NCI-H2107 treated with DMSO at 0.1 percent for 48 hours (cell line): ENCODE measurements around the gene PLXDC2.

Experiments
- DNase-seq: peaks from one replicate; lab custom pipeline; 2025; ENCODE audit not compliant: unreplicated experiment; lab: John Stamatoyannopoulos, UW

The PLXDC2 gene

DNA sequence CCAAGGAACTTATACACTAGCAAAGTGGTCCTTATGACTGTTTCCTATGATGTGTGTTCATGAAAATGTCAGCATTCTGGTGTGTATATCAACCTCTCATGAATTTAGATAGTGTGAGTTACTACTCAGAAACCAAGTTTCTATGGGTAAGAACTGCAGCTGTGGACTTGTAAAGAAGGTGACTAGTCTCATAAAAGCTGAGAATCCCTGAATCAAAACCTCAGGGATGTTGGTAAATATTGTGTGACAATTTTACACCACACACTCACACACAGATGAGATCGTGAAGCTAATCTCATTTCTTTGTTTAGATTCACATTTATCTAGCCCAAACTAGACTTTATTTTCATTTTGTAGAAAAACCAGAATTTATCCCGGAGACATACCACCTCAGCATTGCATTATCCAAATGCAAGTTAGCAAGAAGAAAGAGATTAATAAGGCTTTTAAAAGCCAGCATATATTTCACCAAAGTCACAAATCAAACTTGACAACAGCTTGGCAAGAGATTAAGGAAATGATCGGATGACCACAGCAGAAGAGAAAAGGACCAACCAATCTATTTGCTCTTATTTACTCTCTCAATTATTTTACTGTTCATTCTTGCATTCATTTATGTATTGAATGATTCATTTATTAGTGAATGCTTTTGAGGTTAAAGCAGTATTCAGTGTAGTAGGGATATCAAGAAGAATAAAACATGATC lies 92.9 kb downstream of the PLXDC2 start:
- DNase-seq = no peak

- no peak for DNase-seq
These were observed 95.7 kb downstream of the PLXDC2 start for GRCh38 chr10:19911886-19912285.

- no peak for DNase-seq
These were observed 97.8 kb downstream of the PLXDC2 start for GRCh38 chr10:19913987-19914386.

- DNase-seq = no peak
These were observed 98.9 kb downstream of the PLXDC2 start for GRCh38 chr10:19915125-19915524.

DNA sequence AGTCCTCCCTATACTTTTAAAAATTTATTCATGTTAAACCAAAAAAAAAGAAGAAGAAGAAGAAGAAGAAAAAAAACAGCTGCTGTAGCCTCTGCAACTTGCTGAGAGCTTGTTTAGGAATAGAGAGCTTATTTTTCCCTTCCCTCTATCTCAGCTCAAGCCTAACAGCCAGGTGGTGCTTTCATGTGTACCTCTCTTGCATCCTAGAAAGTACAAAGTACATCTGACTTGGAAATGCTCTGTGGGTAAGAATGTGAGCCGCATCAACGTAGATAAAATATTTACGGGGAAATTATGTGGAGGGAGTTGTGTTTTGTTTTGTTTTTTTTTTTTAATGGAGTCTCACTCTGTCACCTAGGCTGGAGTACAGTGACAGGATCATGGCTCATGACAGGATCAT lies 99.6 kb downstream of the PLXDC2 start:
- no peak for DNase-seq

GRCh38 chr10:19917751-19918478 lies 101.7 kb downstream of the PLXDC2 start:
- no peak for DNase-seq

DNA sequence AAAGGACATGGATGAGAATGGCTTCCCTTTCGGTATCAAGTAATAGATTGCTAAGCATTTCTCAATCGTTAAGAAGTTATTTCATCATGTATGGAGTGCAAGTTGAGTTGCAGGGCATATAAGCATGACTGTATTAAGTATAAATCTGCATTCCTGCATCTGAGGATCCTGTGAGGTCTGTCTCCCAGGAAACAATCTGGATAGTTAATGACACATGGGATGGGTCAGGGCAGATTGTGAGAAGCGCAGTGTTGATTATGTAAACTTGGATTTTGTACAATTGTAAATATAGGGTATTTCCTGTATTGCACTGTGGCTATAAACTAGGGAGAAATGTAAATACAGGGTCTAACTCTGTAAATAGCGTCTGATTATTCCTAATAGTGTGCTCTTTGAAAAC lies 102.6 kb downstream of the PLXDC2 start:
- DNase-seq = no peak

GRCh38 chr10:19919671-19920070 lies 103.4 kb downstream of the PLXDC2 start:
- no peak for DNase-seq

GRCh38 chr10:19920075-19920726 lies 104.0 kb downstream of the PLXDC2 start:
- no peak for DNase-seq

DNA sequence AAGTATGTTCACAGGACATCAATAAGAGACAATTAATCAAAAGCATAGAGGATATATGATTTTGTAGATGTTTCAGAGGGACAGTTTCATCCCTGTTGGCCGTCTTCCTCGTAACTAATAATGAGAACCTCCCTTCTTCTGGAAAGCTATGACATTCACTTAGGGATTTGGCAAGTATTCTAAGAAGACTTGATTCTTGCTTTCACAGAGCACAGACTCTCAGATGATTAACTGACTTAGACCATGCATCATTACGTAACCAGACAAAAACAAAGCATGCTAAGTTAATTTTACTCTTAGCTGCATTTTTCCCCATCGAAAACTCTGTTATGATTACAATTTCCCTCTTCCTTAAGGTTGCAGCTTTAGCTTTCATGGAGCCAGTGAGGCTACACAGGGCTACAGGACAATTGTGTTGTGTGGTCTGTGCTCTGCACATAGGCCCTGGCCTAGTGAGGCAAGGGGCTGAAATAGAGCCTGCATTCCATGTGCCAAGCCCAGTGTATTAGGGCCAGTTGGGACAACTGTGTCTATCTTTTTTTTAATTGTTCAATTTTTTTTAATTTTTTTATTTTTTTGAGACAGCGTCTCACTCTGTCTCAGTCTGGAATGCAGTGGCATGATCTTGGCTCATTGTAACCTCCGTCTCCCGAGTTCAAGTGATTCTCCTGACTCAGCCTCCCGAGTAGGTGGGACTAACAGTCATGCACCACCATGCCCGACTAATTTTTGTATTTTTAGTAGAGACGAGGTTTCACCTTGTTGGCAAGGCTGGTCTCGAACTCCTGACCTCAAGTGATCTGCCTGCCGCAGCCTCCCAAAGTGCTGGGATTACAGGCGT lies 105.3 kb downstream of the PLXDC2 start:
- no peak for DNase-seq

DNA sequence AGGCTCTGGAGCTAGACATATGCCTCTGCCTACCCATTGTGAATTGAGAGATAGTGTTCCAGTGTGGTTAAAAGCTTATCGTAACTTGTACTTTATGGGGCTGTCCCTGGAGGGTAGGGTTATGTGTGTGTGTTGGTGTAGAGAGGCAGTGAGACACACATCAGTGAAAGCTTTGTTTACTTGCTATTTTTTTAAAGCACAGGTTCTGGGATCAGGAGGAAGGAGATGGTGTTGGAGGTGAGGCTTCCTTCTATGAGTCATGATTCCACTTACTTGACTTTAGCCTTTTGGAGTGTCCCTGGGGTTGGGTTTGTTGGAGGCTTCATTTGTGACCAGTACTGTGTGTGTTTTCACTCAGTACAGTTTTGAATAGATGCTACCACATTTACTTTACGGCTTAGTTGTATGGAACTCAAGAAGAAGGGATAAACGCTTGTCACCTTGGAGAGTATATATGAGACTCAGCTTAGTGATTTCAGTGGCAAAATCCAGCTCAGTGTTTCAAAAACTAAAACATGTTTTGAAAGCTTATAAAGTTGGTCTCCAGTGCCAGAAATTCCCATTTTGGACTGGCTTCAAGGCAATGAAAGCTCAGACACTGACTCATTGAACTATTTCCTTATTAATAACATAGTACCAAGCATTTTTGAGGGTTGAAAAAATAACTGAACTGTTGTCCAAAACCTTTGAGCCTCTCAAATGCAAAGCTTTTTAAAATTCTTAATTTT lies 106.2 kb downstream of the PLXDC2 start:
- DNase-seq = no peak

GRCh38 chr10:19925064-19925463 lies 108.8 kb downstream of the PLXDC2 start:
- DNase-seq = no peak

GRCh38 chr10:19928936-19929335 lies 112.7 kb downstream of the PLXDC2 start:
- DNase-seq = no peak

DNA sequence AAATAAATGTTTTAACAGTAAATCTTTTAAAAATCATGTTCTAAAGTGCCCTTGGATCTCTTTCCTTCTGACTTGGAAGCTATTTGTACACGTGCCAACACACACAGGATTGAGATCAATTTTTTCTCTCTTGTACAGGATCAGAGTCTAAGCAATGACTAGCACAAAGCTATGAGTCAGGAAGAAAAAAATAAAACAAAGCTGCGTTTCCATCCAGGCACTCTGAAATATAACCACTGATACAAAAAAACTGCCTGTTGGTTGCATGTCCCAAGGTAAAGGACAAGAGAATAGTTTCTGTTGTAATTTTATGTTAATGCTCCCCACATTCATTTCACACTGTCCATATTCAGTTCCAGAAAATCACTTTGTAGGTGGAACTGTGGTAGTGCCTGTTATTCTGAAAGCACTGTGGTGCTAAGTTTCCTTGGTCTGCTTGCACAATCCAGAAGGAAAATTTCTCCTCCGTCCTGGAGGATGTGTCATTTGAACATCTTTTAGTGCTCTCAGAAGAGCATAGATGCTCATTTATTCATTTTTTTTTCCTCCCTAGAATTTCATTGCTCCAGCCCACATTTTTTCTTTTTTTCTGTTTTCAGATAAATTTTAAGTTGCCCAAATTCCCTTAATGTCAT lies 113.4 kb downstream of the PLXDC2 start:
- DNase-seq = no peak

DNA sequence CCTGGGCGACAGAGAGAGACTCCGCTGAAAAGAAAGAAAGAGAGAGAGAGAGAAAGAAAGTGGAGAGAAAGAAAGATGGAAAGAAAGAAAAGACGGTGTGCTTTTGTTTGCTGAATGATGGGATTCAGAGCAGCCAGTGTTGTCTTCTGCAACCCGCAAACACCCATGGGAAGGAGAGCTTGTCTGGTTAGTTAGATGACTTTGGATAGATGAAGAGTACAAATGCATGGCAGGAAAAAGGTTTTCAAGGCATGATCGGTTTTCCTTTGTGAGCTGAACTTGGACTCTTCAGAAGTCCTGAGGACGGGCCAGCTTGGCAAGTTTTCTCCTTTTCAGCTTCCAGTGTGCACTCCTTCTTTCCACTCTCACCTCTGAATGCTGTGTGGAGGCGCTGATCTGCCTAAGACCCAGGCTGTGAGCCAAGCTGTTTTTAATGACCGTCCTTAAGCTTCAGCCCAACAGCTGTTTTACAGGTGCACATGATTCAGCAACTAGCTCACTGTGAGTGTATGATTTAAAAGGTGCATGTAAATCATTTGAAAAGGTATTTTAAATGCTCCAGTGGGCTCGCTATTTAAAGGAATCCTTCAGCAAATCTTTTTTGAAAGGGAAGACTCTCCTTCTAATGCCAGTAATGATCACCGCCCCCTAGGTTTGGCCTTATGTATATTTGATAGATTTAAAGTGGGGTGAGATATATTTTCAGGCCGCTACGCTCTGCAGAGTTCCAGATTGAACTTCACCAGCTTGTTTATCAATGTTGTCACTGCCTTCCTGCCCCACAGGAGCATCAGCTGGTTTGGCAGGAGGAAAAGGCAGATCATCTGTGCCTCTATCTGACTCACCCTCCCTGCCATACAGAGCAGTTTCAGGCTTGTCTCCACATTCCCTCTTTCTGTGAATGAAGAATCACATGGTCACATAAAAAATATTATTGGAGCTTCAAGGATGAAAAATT lies 115.0 kb downstream of the PLXDC2 start:
- DNase-seq = no peak

GRCh38 chr10:19931894-19932590 lies 115.8 kb downstream of the PLXDC2 start:
- no peak for DNase-seq

- no peak for DNase-seq
These were observed 116.7 kb downstream of the PLXDC2 start for GRCh38 chr10:19932806-19933371.

DNA sequence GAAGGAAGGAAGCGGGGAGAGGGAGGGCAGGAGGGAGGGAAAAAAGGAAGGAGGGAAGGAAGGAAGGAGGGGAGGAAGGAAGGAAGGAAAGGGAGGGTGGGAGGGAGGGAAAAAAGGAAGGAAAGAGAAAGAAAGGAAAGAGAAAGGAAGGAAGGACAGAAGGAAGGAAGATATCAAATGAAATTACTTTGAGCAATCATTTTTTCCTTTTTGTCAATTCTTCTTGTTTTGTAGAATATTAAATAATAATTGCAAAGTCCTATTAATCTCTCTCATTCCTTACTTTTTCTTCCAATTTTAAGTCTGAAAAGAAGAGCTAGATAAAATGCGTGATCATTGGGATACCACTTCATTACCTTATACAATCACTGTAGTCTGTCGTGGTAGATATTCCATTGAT lies 117.5 kb downstream of the PLXDC2 start:
- no peak for DNase-seq
